Vagina (tissue), 2 donors: ENCODE data around the gene PLEKHA3. TPM values are rescaled to one million over a fixed set of nuclear protein-coding genes. Genes with fewer than 3 reads are reported as not detected.

Experiments used
- DNase-seq, 2 donors: peaks; one replicate each; pipeline ENCODE4 v3.0.0-alpha.2; 2017; ENCODE audit errors: extremely low spot score in 2 of 2
- H3K27ac ChIP-seq: fragments of 200-600 bp; sonication (generic); one replicate; pipeline ENCODE4 v1.5.1; 2019
- H3K27me3 ChIP-seq: fragments of 200-600 bp; sonication (generic); one replicate; pipeline ENCODE4 v1.5.1; 2019
- H3K36me3 ChIP-seq, 2 donors: fragments of 200-600 bp; sonication (generic); one replicate each; pipeline ENCODE4 v1.5.1; 2017 to 2019
- H3K4me1 ChIP-seq: fragments of 200-600 bp; sonication (generic); one replicate; pipeline ENCODE4 v1.5.1; 2019
- H3K4me3 ChIP-seq, 2 donors: fragments of 200-600 bp; sonication (generic); 1 replicate in 1 of 2; 2 replicates in 1 of 2; pipeline ENCODE4 v1.5.1; 2016 to 2019
- H3K9me3 ChIP-seq: fragments of 200-600 bp; sonication (generic); one replicate; pipeline ENCODE4 v1.5.1; 2019
- CTCF ChIP-seq, 3 experiments: fragments of 450-650 bp in 2 of 3; fragments of 200-600 bp in 1 of 3; sonication (generic) in 1 of 3; IDR thresholded peaks; one replicate each; pipeline ENCODE4 v1.5.1; 2017 to 2019; ENCODE audit warnings: antibody characterized with exemption in 3 of 3, mild to moderate bottlenecking in 2 of 3, moderate library complexity in 2 of 3
- POLR2A ChIP-seq, 2 donors: fragments of 450-650 bp; IDR thresholded peaks; one replicate each; pipeline ENCODE4 v1.6.1; 2017; ENCODE audit warnings: antibody characterized with exemption in 2 of 2, mild to moderate bottlenecking in 2 of 2, moderate library complexity in 2 of 2
- POLR2AphosphoS5 ChIP-seq, 2 donors: sonication (generic); formaldehyde crosslinking; IDR thresholded peaks; one replicate each; pipeline ENCODE4 v1.9.0; 2017; ENCODE audit warnings: antibody characterized with exemption in 2 of 2, mild to moderate bottlenecking in 2 of 2, low read depth in 1 of 2; ENCODE audit not compliant: insufficient read depth in 1 of 2
- intact Hi-C: fragments of 100-400 bp; cut with DNase I; formaldehyde crosslinking; loops from one replicate; pipeline ENCODE4 v1.15.1; 2023
- total RNA-seq: library from RNA; depleted of rRNA; stranded (reverse); fragments of >200 nt; gene quantifications from one replicate; pipeline ENCODE4 v1.2.3, GENCODE V29; 2016

Gene PLEKHA3
- total RNA-seq, 1 donor from 2014 or later, result 5.9 TPM

- no peak for DNase-seq
- Histone ChIP-seq H3K36me3 (peaks cover 0 to 82% of the 10 kb centered on the region in 2 donors), H3K4me3 (no peak overlapping the region), H3K27me3 (no peaks in the 10 kb centered on the region), H3K27ac (no peak overlapping the region), H3K4me1 (no peaks in the 10 kb centered on the region), H3K9me3 (no peaks in the 10 kb centered on the region)
- TF ChIP-seq POLR2AphosphoS5 (IDR thresholded peaks at IDR 0.05; ENCODE audit: insufficient read depth in 1 of 2, low read depth in 1 of 2), result no peak
- no peak for TF ChIP-seq POLR2A (IDR thresholded peaks at IDR 0.05)
- TF ChIP-seq CTCF (IDR thresholded peaks at IDR 0.05), result no peak
- intact Hi-C loops, result no loop called here
Measured at GRCh38 chr2:178499640-178500039, 19.4 kb downstream of the PLEKHA3 start.

GRCh38 chr2:178502751-178503150, 22.5 kb downstream of the PLEKHA3 start:
- no peak for DNase-seq
- H3K4me3 ChIP-seq, result no peak overlapping the region
- H3K4me1 ChIP-seq, result no peaks in the 10 kb centered on the region
- no peaks in the 10 kb centered on the region for H3K9me3 ChIP-seq
- intact Hi-C loops, result no loop called here
- no peak for TF ChIP-seq POLR2AphosphoS5 (IDR thresholded peaks at IDR 0.05; ENCODE audit: insufficient read depth in 1 of 2, low read depth in 1 of 2)
- TF ChIP-seq CTCF (IDR thresholded peaks at IDR 0.05), result no peak
- no peak for TF ChIP-seq POLR2A (IDR thresholded peaks at IDR 0.05)
- no peaks in the 10 kb centered on the region for H3K27me3 ChIP-seq
- H3K36me3 ChIP-seq, result peaks cover 0 to 59% of the 10 kb centered on the region in 2 donors
- no peak overlapping the region for H3K27ac ChIP-seq

GRCh38 chr2:178506101-178506500, 25.8 kb downstream of the PLEKHA3 start:
- Histone ChIP-seq H3K4me1 (no peaks in the 10 kb centered on the region), H3K9me3 (no peaks in the 10 kb centered on the region), H3K27ac (no peak overlapping the region), H3K4me3 (no peak overlapping the region), H3K27me3 (no peaks in the 10 kb centered on the region), H3K36me3 (peaks cover 0 to 33% of the 10 kb centered on the region in 2 donors)
- TF ChIP-seq POLR2AphosphoS5 (IDR thresholded peaks at IDR 0.05; ENCODE audit: insufficient read depth in 1 of 2, low read depth in 1 of 2) (no peak), POLR2A (IDR thresholded peaks at IDR 0.05) (no peak), CTCF (IDR thresholded peaks at IDR 0.05) (no peak)
- intact Hi-C loops, result no loop called here
- no peak for DNase-seq

- TF ChIP-seq POLR2A (IDR thresholded peaks at IDR 0.05), result no peak
- TF ChIP-seq POLR2AphosphoS5 (IDR thresholded peaks at IDR 0.05; ENCODE audit: insufficient read depth in 1 of 2, low read depth in 1 of 2), result no peak
- no peak for TF ChIP-seq CTCF (IDR thresholded peaks at IDR 0.05)
- Histone ChIP-seq H3K36me3 (peaks cover 0 to 29% of the 10 kb centered on the region in 2 donors), H3K27ac (no peak overlapping the region), H3K27me3 (no peaks in the 10 kb centered on the region), H3K4me3 (no peak overlapping the region), H3K4me1 (no peaks in the 10 kb centered on the region), H3K9me3 (no peaks in the 10 kb centered on the region)
- no peak for DNase-seq
- intact Hi-C loops, result no loop called here
Measured at GRCh38 chr2:178506524-178506923, 26.3 kb downstream of the PLEKHA3 start.

DNA sequence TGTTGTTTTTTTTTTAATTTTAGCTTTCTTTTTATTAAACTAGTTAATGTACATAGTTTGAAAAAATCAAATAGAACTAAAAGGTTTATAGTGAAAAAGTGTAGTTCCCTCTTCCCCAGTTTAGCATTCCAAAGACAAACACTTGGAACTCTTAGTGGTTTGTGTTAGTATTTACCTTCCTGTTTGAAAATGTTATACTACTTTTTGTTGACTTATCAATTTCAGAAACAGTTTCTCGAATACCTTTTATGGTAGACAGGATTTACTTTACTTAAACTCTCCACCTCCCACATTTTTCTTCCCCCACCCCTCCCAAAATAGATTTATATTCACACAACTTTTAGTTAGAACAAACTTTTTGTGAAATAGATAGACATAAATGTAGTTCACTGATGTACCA, 26.7 kb downstream of the PLEKHA3 start:
- H3K36me3 ChIP-seq, result peaks cover 0 to 26% of the 10 kb centered on the region in 2 donors
- H3K27ac ChIP-seq, result no peak overlapping the region
- H3K9me3 ChIP-seq, result no peaks in the 10 kb centered on the region
- no peak overlapping the region for H3K4me3 ChIP-seq
- no peak for DNase-seq
- H3K4me1 ChIP-seq, result no peaks in the 10 kb centered on the region
- intact Hi-C loops, result no loop called here
- TF ChIP-seq CTCF (IDR thresholded peaks at IDR 0.05), result no peak
- no peaks in the 10 kb centered on the region for H3K27me3 ChIP-seq
